Myocyte (in vitro differentiated cells): ENCODE results near the gene CHCHD3. TPM values are rescaled to one million over a fixed set of nuclear protein-coding genes. Genes with fewer than 3 reads are reported as not detected.
A peak's percentile ranks its signal among the peaks of the same experiment; 100 is the strongest.
"Not testable (repeated sequence)": the region's sequence is repeated elsewhere in the genome, so short reads cannot be mapped to it uniquely, and the experiment has no call there.

Experiments used
- DNase-seq: peaks from one replicate; pipeline ENCODE4 v3.0.0-alpha.2; 2012; ENCODE audit warnings: low read depth
- total RNA-seq: library from RNA; depleted of rRNA; stranded (reverse); fragments of >200 nt; gene quantifications from 2 replicates; pipeline ENCODE4 v1.2.3, GENCODE V29; 2014

The CHCHD3 gene
- total RNA-seq, 1 donor from 2014 or later, result 133 TPM

DNA sequence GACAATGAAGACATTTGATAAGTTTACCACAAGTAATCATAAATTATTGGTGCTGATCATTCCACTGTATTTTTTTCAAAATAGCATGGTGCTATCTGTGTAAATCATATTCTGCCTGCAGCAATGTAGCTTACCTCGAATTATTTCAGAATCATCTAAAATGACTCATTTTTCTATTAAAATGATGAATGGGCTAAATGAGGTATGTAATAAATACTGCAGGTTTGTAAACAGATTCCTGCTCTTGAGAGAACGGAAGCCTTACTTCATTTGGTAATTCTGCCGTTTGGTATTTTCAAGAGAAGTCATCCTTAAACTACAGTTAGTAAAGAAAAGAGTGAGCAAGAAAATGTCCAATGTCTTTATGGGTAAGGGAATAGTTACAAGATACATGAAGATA is 115.9 kb downstream of the CHCHD3 start:
- DNase-seq, result no peak

- DNase-seq, result no peak
These were observed 117.0 kb downstream of the CHCHD3 start for GRCh38 chr7:132964876-132965275.

DNA sequence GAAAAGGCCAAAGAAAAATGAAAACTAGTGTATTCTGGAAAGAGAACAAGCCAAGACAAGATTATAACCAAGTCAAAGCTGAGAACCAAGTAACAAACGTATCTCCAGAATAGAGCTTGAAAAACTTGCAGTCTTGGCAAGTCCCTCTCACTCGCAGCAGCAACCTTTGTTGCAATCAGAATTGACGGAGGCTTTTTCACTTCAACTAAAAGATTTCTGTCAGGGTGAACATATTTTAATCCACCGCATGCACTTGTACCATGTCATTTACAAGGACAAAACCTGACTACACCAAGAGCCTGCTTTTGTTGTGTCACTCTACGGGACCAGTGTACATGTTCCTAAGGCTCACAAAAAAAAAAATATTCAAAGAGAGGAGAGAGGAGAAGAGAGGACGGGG is 122.0 kb downstream of the CHCHD3 start:
- no peak for DNase-seq

DNA sequence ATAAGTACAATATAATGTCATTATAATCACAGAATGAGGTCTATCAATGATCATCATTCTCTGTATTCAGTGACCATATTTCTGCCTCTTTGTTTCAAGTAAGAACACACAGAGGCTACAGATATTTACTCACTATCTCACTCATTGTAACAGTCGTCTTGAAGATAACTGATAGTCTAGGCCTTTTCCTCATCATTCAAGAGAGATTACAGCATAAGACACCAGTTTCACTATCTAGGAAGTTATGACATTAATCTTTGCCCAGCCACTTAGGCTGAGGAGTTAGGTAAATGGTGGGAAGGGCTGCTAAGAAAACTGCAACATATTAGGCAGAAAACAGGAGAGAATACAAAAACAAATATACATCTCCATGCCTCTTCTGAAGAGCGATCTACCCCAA is 125.3 kb downstream of the CHCHD3 start:
- DNase-seq, result no peak

DNA sequence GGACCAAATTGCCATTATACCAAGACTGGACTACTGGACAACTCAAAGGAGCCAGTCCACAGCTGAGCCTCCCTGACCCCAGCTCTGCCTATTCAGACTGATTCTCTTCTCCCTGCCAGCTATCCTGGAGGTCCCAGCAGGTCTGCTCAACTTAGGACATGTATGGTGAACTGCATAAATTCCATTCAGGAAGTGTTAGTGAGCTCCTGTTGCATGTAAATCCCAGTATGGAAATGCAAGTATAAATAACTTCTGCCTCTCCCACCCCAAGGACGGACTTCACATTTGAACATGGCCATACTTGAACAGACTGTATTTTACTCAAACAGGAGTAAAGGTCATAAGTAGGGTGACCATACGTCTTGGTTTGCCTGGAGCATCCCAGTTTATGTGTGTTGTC is 128.4 kb downstream of the CHCHD3 start:
- DNase-seq, result no peak

DNA sequence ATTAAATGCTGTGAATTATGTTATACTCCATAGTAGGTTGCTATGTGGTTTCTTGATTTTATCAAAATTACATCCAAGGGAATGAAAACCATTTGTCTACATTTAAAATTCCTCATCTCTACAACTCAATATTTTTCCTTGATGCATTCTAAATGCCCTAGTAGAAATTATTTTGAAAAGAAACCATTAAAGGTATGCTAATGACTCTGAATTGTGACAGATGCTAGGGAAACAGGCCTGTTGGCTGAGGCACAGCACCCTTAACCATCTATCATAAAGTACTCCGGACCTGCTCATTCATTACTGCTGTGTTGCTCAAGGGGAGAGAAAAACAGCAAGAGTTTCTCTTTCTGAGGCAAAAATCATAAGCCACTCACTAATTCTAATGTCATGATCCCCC is 131.2 kb downstream of the CHCHD3 start:
- no peak for DNase-seq

GRCh38 chr7:132947011-132947410 is 134.9 kb downstream of the CHCHD3 start:
- no peak for DNase-seq

DNA sequence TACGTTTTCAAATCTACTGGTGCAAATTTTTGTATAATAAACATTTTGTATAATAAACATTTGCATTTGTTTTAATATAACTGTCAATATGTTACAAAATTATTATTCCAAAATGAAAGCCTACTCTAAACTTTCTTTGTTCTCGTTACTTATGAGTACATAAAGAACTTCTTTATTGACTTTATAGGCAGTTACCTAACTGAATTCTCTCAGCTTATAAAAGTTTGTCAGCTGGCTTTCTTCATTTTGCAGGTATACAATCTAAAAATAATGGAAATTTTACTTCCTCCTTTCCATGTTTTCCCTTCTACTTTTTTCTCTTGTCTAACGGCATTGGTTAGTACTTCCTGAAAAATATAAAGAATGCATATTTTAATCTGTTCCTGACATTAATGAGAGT is 137.1 kb downstream of the CHCHD3 start:
- DNase-seq, result no peak

GRCh38 chr7:132943645-132944044 is 138.2 kb downstream of the CHCHD3 start:
- no peak for DNase-seq

DNA sequence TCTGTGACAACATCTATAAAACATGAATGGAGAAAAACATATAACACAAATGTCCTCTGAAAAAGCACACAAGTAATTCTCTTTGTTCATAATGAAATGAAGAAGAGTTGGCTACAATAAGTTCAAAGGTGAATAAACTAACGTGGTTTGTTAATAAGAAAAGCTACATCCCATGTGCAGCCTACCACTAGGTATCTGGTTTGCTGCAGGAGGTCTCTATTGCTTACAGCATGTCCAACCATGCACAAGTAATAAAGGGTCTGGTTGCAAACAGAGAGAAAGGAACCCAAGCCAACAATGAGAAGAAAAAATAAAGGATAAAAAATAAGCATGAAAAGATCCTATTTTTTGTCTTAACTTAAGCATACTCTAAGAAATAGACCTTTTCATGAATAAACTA is 139.2 kb downstream of the CHCHD3 start:
- DNase-seq, result no peak

DNA sequence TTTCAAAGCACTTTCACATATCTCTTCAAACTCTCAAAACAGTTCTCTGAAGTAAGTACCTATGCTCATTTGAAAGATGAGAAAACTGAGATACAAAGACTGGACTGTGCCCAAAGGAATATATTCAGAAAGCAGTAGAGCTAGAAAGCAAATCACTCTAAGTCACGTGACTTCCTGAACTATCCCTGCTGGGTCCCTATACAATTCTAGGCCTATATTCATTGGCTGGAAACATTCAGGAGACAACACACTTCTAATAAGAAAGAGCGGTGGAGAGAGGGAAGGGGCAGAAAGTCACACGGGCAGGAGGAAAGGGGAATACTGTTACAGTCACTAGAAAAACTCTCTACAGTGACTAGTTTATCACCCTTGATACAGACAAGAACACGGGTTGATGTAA is 140.0 kb downstream of the CHCHD3 start:
- DNase-seq, result no peak

- DNase-seq, result no peak
These were observed 140.5 kb downstream of the CHCHD3 start for GRCh38 chr7:132941428-132941827.

GRCh38 chr7:132940084-132940483 is 141.8 kb downstream of the CHCHD3 start:
- DNase-seq, result no peak

DNA sequence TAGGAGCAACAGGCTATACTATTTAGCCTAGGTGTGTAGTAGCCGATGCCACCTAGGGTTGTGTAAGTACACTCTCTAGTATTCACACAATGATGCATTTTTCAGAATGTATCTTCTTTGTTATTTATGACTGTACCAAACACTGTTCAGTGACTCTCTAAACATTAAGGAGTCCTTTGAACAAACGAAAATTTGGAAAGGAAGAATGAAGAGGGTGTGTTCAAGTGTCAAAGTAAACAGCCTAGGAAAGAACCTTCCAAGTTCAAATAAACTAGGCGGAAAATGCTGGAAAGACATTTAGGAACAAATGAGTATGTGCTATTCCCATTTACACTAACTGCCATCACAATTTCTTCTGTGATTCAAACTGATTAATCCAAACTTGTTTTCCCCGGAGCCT is 142.4 kb downstream of the CHCHD3 start:
- no peak for DNase-seq

DNA sequence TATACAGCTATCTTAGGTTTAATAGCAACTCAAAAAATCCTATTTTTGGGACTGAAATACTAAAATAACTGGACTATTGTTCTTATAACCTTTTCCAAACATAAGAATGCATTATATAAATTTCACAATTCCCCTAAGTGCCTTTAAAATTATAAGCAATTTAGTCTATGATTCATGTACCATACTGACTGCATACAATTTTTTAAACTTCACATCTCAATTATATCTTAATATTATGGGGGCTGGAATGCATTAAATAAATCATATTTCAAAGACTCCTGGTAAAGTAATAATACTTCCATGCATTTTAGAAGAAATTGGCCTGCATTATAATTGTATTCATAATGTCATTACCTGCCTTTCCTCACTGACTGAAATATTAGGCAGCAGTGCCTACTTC is 144.6 kb downstream of the CHCHD3 start:
- no peak for DNase-seq

GRCh38 chr7:132935608-132936007 is 146.3 kb downstream of the CHCHD3 start:
- DNase-seq, result no peak

GRCh38 chr7:132934017-132934416 is 147.9 kb downstream of the CHCHD3 start:
- no peak for DNase-seq

DNA sequence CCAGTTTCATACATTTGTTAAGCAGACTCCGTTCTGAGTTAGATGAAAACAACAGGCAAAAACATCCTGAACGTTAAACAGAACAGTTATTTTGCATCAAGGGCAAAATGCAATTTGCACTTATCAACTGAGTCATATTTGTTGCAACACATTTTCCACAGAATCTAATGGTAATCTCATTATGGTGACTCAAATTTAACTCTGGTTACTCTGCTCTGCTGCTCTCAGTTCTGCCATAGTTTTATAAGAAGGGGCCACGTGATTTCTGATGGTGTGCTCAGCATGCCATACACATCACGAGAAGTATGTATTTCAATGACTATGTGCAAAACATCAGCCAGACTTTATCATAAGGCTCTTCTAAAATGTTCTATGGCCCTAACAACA is 148.8 kb downstream of the CHCHD3 start:
- DNase-seq, result peak; percentile 33

DNA sequence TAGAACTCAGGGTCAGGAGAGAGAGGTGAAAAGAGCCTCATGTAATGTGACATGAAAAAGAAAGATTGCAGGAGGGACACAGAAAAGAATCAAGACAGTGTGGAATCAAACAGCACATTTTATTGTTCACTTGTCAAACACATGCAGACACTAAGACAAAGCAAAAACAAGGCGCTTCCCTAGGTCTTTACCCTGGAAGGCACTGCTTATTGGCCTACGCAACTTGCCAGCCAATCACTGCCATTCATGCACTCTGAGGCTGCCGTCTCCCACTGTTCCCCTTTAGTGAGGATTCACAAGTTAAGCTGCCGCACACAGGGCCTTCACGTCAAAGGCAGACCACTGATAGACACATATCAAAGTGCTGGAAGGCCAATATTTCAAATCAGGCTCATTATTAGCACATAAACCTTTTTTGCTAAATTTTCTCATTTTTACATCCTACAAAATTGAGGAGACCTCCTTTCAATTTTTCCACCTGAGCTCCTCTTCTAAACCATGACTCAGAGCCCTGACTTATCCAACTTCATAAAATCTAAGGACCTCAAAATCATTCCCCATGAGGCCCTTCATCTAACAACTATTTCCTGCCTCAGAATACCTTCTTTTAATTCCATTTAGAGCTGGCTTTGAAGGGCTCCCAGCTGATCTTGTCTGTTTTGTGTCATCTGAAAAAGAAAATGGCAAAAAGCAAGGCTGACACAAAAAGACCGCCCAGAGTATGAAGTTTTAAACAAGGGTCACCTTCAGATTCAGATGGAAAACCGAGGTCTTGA is 149.4 kb downstream of the CHCHD3 start:
- no peak for DNase-seq

DNA sequence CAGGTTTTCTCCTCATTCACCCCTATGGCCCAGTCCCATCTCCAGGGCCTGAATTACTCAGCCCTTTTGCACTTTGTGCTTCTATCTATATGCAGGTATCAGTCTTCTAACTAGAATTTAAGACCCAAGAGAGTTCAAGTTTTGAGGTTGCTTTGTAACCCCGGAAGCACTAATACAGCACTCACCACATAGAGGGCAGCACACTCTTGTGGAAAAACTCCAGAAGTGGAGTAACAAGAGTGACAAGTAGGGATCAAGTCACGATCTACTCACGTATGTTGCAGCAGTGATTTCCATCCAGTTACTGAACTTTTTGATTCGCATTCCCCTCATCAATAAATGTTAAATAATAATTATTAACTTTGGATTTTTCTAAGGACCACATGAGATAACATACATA is 151.0 kb downstream of the CHCHD3 start:
- DNase-seq, result peak; percentile 35

DNA sequence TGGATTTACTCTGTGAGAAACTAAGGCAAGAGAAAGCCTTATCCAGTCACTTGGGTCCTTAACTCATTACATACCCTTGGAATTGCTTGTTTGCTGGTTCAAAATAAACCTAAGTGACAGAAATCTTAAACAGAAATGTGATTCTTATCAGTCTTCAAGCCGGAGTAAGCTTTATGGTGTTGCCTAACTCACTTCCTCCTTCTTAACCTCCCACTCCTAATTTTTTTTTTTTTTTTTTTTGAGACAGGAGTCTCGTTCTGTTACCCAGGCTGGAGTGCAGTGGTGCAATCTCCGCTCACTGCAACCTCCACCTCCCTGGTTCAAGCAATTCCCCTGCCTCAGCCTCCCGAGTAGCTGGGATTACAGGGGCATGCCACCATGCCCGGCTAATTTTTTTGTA is 151.9 kb downstream of the CHCHD3 start:
- DNase-seq, result not testable (repeated sequence)

- DNase-seq, result peak; percentile 47
These were observed 162.1 kb downstream of the CHCHD3 start for GRCh38 chr7:132919771-132920170.

DNA sequence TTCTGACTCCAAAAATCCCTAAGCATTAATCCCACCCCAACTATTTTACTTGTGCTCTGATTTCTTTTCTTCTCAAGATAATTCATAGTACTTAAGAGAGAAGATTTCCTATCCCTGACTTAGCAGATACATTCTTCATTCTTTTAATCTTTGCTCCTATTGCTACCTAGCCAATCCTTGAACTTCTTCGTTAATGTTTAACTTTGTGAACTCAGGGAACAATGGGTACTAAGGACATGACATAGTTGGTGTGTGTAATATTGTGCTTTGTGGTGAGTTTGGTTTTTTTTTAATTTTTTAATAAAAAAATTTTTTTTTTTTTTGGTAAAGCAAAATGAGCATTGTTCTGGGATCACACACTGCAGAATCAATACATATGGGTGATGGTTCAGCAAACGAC is 166.2 kb downstream of the CHCHD3 start:
- DNase-seq, result no peak

DNA sequence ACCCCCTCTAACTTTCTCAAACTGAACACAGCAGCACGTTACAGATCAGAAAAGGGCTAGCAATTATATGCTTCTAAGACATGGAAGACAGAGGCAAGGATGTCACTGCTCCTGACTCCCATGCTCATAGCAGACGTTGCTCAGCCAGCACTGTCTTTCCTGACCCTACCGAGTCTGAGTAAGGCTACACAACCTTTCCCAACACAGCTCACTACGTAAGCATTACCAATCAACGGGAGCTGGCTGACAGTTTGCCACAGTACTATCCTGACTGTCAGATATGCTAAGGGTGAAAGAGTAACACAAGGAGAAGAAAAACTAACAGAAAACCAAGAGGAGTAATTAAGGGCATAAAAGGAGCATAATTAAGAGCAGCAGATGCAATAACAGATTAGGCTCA is 171.2 kb downstream of the CHCHD3 start:
- no peak for DNase-seq
